ENCODE data around the gene CARMIL3. TPM values are rescaled to one million over a fixed set of nuclear protein-coding genes. Genes with fewer than 3 reads are reported as not detected.

Gene CARMIL3
- total and polyA plus RNA-seq, 2 of the 8 experiments (the other 6 are each of a cell fraction or from before 2014, with no cell fraction given) = 6.0 to 9.0 TPM

DNA sequence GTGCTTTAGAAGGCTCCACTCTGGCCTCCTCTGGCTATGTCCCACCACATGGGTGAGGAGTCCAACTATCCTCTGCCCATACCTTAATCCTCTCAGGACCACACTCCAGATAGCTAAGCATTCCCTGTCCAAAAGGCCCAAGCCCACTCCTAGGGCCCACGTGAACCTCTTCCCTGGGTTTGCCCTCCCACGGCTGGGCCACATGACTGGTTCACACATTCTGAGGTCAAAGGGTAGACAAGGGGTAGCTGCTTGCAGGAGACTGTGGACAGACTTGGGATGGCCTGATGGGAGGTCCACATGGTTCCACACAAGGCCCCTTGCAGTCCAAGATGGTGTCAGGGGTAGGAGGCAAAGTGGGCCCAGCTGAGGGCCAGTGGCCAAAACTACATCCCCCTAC is 36.3 kb downstream of the CARMIL3 start:
- Histone ChIP-seq H2AK5ac (ENCODE audit: low read depth, low read length) (no peak overlapping the region), H4K20me1 (replicated peaks in 1 of 2; ENCODE audit: control insufficient read depth in 1 of 2, insufficient read depth in 2 of 2, low read length in 2 of 2) (no peaks in the 10 kb centered on the region), H3K4me3 (ENCODE audit: extremely low read depth in 1 of 4, insufficient read depth in 2 of 4, low read depth in 3 of 4, low read length in 4 of 4) (no peak overlapping the region), H3K79me2 (ENCODE audit: control insufficient read depth in 1 of 2, insufficient read depth in 2 of 2, low read length in 2 of 2) (no peaks in the 10 kb centered on the region), H3K79me1 (ENCODE audit: low read depth, low read length) (no peaks in the 10 kb centered on the region), H3K56ac (replicated peaks; ENCODE audit: insufficient read length, low read depth, low read length) (no peak overlapping the region), H4K8ac (ENCODE audit: extremely low read depth, insufficient read depth, low read length) (no peak overlapping the region), H3K27me3 (replicated peaks in 1 of 4; ENCODE audit: control insufficient read depth in 3 of 4, extremely low read depth in 1 of 4, insufficient read depth in 3 of 4, low read length in 3 of 4) (no peaks in the 10 kb centered on the region; a peak in 1 of 7 replicates), H3K9ac (replicated peaks in 1 of 4; ENCODE audit: extremely low read depth in 1 of 4, low read depth in 3 of 4, low read length in 3 of 4) (no peak overlapping the region), H2BK120ac (replicated peaks; ENCODE audit: low read depth, low read length) (no peak overlapping the region), H3K23ac (ENCODE audit: insufficient read length) (no peak overlapping the region), H3K18ac (ENCODE audit: extremely low read depth, low read length) (no peak overlapping the region), H3K4me1 (replicated peaks in 1 of 4; ENCODE audit: control insufficient read depth in 3 of 4, insufficient read depth in 4 of 4, low read length in 3 of 4) (peaks cover 0 to 2% (median under 1%) of the 10 kb centered on the region in 4 experiments; a peak in 2 of 7 replicates), H2AFZ (ENCODE audit: low read length) (no peak overlapping the region), H3K9me3 (ENCODE audit: insufficient read depth in 2 of 2, low read depth in 1 of 2, low read length in 1 of 2) (no peaks in the 10 kb centered on the region), H3K23me2 (ENCODE audit: low read depth, low read length) (no peaks in the 10 kb centered on the region), H2BK15ac (ENCODE audit: low read length) (0 out of 2 replicates have a peak overlapping the region, but pooled peaks have one; percentile 1), H2BK12ac (ENCODE audit: low read depth, low read length) (peak overlapping the region; percentile 10; the same call in 1 of the 2 replicates), H2BK20ac (ENCODE audit: low read length) (no peak overlapping the region), H2BK5ac (ENCODE audit: low read depth, low read length) (no peak overlapping the region), H3K4me2 (ENCODE audit: insufficient read depth in 1 of 2, low read depth in 2 of 2, low read length in 2 of 2) (no peak overlapping the region), H3K36me3 (ENCODE audit: control insufficient read depth in 2 of 4, insufficient read depth in 4 of 4, low read length in 3 of 4) (no peaks in the 10 kb centered on the region), H4K91ac (replicated peaks; ENCODE audit: insufficient read length, low read length) (no peak overlapping the region), H3K27ac (ENCODE audit: low read depth, low read length) (no peak overlapping the region), H3K4ac (replicated peaks; ENCODE audit: insufficient read length, low read depth, low read length) (no peak overlapping the region), H3K14ac (ENCODE audit: insufficient read length) (no peak overlapping the region), H4K5ac (ENCODE audit: insufficient read length, low read depth, low read length) (no peak overlapping the region)
- TF ChIP-seq TAF1 (IDR thresholded peaks at IDR 0.05; ENCODE audit: low read depth, low read length) (no peak), BRCA1 (IDR thresholded peaks at IDR 0.05; ENCODE audit: low read depth, low read length) (no peak), CTBP2 (IDR thresholded peaks at IDR 0.05; ENCODE audit: borderline replicate concordance, insufficient read depth, insufficient read length, low read length) (no peak), RAD21 (IDR thresholded peaks at IDR 0.05 in 1 of 2, conservative IDR thresholded peaks at IDR 0.05 in 1 of 2; ENCODE audit: low read depth in 2 of 2, low read length in 2 of 2) (no peak), YY1 (IDR thresholded peaks at IDR 0.05; ENCODE audit: low read depth, low read length) (no peak), SP4 (IDR thresholded peaks at IDR 0.05; ENCODE audit: low read length) (no peak), GABPA (IDR thresholded peaks at IDR 0.05; ENCODE audit: borderline replicate concordance, insufficient read depth, low read length) (no peak), KDM4A (IDR thresholded peaks at IDR 0.05; ENCODE audit: low read depth, low read length, severe bottlenecking) (no peak), CHD1 (IDR thresholded peaks at IDR 0.05; ENCODE audit: low read depth, low read length) (no peak), RXRA (IDR thresholded peaks at IDR 0.05; ENCODE audit: insufficient read depth, low read depth, low read length) (no peak), EZH2 (IDR thresholded peaks at IDR 0.05; ENCODE audit: low read depth, low read length, severe bottlenecking) (no peak), BCL11A (IDR thresholded peaks at IDR 0.05; ENCODE audit: low read depth in 2 of 2, low read length in 2 of 2) (no peak), EP300 (IDR thresholded peaks at IDR 0.05; ENCODE audit: borderline replicate concordance in 1 of 2, low read depth in 2 of 2, low read length in 2 of 2) (no peak)
- 89% methylated on average over 2 of the region's 2 CpGs; no CpG with 5 or more reads in 1 of the 2 experiments for WGBS, 2 experiments (ENCODE audit: extremely low coverage in 1 of 2, insufficient coverage in 1 of 2, insufficient read length in 1 of 2, insufficient replicate concordance in 2 of 2, low coverage in 1 of 2, low lambda C conversion rate in 2 of 2, missing lambda C conversion rate in 1 of 2)
- FAIRE-seq = no peak
- POLR2A ChIA-PET (ENCODE audit: partially characterized antibody) = interaction anchor here (1.3 to 23.9 kb wide), 3 partner anchors 15 to 27 kb away, joined by 3 to 626 read pairs (median 259); partner anchors contain the start of gene CPNE6
- DNase-seq (ENCODE audit: low read depth in 1 of 2, low spot score in 2 of 2) = no peak
- CTCF ChIA-PET (ENCODE audit: partially characterized antibody) = interaction anchor here (0.6 to 12.8 kb wide), 7 partner anchors 11 to 721 kb away, joined by 3 to 316 read pairs (median 5); partner anchors contain the start of genes CARMIL3, CPNE6 and PSME1

Measured in H1 (cell line).